ENCODE measurements around the gene PID1.

PID1 gene

DNA sequence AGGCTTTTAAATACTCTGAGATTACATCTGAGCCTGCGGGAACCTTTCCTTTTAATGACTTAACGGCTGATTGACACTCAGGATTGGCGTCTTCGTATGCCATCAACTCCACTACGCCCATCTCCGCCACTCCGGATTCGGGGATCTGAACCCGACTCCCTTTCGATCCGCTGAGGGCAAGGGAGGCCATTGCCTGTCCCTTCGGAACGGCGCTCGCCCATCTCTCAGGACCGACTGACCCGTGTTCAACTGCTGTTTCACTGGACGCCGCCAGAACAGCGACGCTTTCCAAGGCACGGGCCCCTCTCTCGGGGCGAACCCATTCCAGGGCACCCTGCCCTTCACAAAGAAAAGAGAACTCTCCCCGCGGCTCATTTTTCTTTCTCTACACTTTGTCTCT lies 90.4 kb downstream of the PID1 start:
- H3K4me3 ChIP-seq (ENCODE audit: low read length), result no peak overlapping the region
- H3K36me3 ChIP-seq (ENCODE audit: control insufficient read depth, low read depth, low read length), result no peaks in the 10 kb centered on the region
- H3K9me3 ChIP-seq (ENCODE audit: control insufficient read depth, low read depth, low read length), result peaks cover 5% of the 10 kb centered on the region
- no peak overlapping the region for H3K9ac ChIP-seq (ENCODE audit: low read length)
- no peak overlapping the region for H3K27ac ChIP-seq (ENCODE audit: low read length)
- H3K4me1 ChIP-seq (ENCODE audit: control insufficient read depth, low read depth, low read length), result no peaks in the 10 kb centered on the region
- H3K27me3 ChIP-seq (ENCODE audit: control insufficient read depth, insufficient read depth, low read length), result no peaks in the 10 kb centered on the region

DNA sequence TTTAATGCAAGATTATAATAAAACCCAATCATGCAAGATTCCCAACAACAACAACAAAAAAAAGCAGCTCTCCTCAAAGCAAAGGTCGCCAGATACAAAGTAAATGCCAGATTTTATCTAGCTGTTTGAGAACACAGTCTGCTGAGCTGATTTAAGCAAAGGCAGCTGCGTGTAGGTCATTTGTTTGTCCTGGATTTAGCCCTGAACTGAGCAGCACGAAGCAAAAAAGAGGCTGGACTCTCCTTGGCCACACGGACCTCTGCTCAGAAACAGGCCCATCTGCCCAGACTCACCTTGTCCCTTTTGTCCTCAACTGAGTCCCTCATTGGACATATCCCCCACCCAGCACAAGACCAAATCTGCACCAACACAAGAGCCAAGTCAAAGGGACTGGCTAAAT lies 91.5 kb downstream of the PID1 start:
- H3K9me3 ChIP-seq (ENCODE audit: control insufficient read depth, low read depth, low read length), result no peaks in the 10 kb centered on the region
- no peak overlapping the region for H3K4me3 ChIP-seq (ENCODE audit: low read length)
- no peaks in the 10 kb centered on the region for H3K4me1 ChIP-seq (ENCODE audit: control insufficient read depth, low read depth, low read length)
- no peak overlapping the region for H3K9ac ChIP-seq (ENCODE audit: low read length)
- no peaks in the 10 kb centered on the region for H3K36me3 ChIP-seq (ENCODE audit: control insufficient read depth, low read depth, low read length)
- no peaks in the 10 kb centered on the region for H3K27me3 ChIP-seq (ENCODE audit: control insufficient read depth, insufficient read depth, low read length)
- no peak overlapping the region for H3K27ac ChIP-seq (ENCODE audit: low read length)

DNA sequence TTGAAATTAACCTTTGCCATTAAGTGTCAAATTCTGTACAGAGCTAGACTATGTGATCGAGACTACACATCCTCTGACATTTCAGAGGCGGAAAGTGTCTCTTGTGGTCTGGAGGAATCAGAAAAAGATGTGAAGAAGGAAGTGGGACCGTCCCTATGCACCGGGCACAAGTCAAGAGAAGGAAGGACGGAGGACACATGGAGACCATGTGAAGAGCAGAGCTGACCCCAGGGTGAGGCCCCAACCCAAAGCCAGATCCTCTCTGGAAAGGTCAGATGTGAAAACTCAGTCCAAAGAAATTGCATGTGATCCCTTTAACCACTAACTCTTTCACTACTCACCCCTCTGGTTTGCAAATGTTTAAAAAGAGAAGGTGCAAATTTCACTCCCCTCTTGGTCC lies 92.4 kb downstream of the PID1 start:
- Histone ChIP-seq H3K27ac (ENCODE audit: low read length) (no peak overlapping the region), H3K9ac (ENCODE audit: low read length) (no peak overlapping the region), H3K36me3 (ENCODE audit: control insufficient read depth, low read depth, low read length) (no peaks in the 10 kb centered on the region), H3K4me1 (ENCODE audit: control insufficient read depth, low read depth, low read length) (no peaks in the 10 kb centered on the region), H3K27me3 (ENCODE audit: control insufficient read depth, insufficient read depth, low read length) (no peaks in the 10 kb centered on the region), H3K4me3 (ENCODE audit: low read length) (no peak overlapping the region), H3K9me3 (ENCODE audit: control insufficient read depth, low read depth, low read length) (no peaks in the 10 kb centered on the region)

DNA sequence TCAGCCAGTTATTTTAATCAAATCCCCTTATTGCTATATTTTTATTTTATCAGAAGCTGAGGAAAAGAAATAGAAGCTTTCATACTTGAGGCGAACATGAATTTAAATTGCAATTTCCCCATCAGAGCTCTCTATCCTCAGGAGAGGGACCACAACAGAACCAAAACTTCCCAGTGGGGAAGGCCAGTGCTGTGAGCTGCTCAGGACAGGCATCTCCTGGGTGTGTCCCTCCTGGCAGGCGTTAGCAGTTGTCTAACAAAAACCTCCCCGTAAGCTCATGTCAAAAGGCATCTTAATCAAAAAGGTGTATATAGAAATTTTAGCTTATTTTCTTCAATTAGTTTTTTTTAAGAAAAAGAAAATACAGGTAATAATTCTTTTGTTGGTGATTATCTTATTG lies 93.0 kb downstream of the PID1 start:
- H3K9ac ChIP-seq (ENCODE audit: low read length), result no peak overlapping the region
- H3K27me3 ChIP-seq (ENCODE audit: control insufficient read depth, insufficient read depth, low read length), result no peaks in the 10 kb centered on the region
- H3K4me1 ChIP-seq (ENCODE audit: control insufficient read depth, low read depth, low read length), result no peaks in the 10 kb centered on the region
- H3K36me3 ChIP-seq (ENCODE audit: control insufficient read depth, low read depth, low read length), result no peaks in the 10 kb centered on the region
- H3K27ac ChIP-seq (ENCODE audit: low read length), result no peak overlapping the region
- no peak overlapping the region for H3K4me3 ChIP-seq (ENCODE audit: low read length)
- H3K9me3 ChIP-seq (ENCODE audit: control insufficient read depth, low read depth, low read length), result no peaks in the 10 kb centered on the region

DNA sequence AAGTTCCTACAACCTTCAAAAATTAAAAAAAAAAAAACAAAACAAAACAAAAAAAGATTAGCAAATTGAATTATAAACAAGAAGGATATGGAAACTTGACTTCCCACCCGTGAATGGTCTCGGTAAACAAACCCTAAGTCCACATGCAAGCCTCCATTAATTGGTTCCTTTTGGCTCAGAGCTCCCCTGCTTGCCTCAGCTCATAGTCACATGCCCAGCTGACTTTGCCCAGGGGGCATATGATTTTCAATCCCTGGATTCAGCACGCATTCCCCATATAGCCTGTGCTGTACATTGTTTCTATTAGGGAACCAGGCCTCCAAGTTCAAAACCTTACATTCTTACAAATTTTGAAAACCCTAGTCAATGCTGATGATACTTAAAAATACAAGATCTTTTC lies 95.0 kb downstream of the PID1 start:
- Histone ChIP-seq H3K9me3 (ENCODE audit: control insufficient read depth, low read depth, low read length) (no peaks in the 10 kb centered on the region), H3K27ac (ENCODE audit: low read length) (no peak overlapping the region), H3K4me1 (ENCODE audit: control insufficient read depth, low read depth, low read length) (no peaks in the 10 kb centered on the region), H3K36me3 (ENCODE audit: control insufficient read depth, low read depth, low read length) (no peaks in the 10 kb centered on the region), H3K27me3 (ENCODE audit: control insufficient read depth, insufficient read depth, low read length) (no peaks in the 10 kb centered on the region), H3K9ac (ENCODE audit: low read length) (no peak overlapping the region), H3K4me3 (ENCODE audit: low read length) (no peak overlapping the region)

DNA sequence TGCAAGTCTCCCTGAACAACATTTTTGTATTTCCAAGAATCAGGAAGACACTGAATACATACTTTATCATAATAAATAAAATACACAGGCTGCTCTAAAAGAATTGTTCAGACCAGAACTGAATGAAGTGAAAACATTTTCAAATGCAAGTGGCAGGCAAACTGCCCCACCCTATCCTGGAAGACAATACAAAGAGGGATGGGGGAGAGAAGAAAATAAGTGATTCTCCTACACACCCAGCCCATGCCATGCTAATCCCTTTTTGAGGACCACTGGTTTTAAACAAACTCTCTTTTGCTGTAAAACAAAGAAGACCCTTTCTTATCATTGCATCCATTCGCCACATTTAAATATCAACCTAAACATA lies 95.6 kb downstream of the PID1 start:
- no peaks in the 10 kb centered on the region for H3K4me1 ChIP-seq (ENCODE audit: control insufficient read depth, low read depth, low read length)
- H3K4me3 ChIP-seq (ENCODE audit: low read length), result no peak overlapping the region
- H3K27ac ChIP-seq (ENCODE audit: low read length), result no peak overlapping the region
- H3K9me3 ChIP-seq (ENCODE audit: control insufficient read depth, low read depth, low read length), result no peaks in the 10 kb centered on the region
- H3K9ac ChIP-seq (ENCODE audit: low read length), result no peak overlapping the region
- H3K27me3 ChIP-seq (ENCODE audit: control insufficient read depth, insufficient read depth, low read length), result no peaks in the 10 kb centered on the region
- H3K36me3 ChIP-seq (ENCODE audit: control insufficient read depth, low read depth, low read length), result no peaks in the 10 kb centered on the region

DNA sequence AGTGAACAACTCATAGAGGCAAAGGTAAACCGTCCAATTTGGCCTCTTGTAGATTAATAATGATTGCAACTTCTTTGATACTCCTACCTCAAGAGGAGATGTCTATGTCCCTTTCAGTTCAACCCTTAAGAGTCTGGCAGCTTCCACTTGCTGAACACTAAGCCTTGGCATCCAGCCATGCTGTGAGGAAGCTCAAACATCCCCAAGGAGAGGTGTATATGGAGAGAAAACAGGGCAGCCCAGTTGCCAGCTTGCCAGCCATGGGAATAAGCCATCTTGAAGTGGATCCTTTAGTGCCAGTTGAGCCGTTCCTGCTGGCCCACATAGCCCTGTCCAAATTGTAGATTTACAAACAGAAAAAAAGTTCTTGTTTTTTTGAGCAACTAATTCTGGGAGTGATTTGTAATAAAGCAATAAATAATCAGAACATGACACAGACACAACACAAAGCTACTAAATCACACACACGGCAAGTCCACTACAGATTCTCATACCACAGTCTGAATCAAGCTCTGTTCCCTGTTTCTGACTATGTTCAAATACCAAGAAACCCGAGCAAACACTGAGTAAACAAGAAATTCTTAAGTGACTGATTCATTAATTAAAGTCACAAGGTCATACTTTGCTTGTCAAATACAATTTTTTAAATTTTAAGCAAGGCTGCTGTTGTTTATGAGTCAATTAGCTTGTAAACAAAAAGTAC lies 96.1 kb downstream of the PID1 start:
- Histone ChIP-seq H3K27ac (ENCODE audit: low read length) (no peak overlapping the region), H3K4me3 (ENCODE audit: low read length) (no peak overlapping the region), H3K9me3 (ENCODE audit: control insufficient read depth, low read depth, low read length) (no peaks in the 10 kb centered on the region), H3K9ac (ENCODE audit: low read length) (no peak overlapping the region), H3K4me1 (ENCODE audit: control insufficient read depth, low read depth, low read length) (no peaks in the 10 kb centered on the region), H3K36me3 (ENCODE audit: control insufficient read depth, low read depth, low read length) (no peaks in the 10 kb centered on the region), H3K27me3 (ENCODE audit: control insufficient read depth, insufficient read depth, low read length) (no peaks in the 10 kb centered on the region)

DNA sequence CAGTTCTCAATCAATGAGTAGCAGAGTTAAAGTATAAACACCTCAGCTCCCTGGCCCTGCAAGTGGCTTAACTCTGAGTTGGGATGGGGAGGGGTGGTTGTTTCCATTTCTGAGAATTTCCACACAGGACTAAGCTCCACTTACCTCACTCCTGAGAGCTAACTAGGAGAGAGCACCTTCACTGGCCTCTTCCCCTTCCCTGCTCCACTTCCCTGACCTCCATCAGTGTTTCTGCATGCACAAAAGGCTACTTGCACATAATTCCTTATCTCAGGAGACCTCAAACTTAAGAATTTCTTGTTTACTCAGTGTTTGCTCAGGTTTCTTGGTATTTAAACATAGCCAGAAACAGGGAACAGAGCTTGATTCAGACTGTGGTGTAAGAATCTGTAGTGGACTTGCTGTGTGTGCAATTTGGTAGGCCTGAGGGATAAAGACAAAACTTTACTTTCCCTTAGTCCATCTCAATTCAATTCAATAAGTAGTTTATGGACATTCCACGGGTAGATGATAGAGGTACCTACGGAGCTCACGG lies 97.2 kb downstream of the PID1 start:
- Histone ChIP-seq H3K9ac (ENCODE audit: low read length) (no peak overlapping the region), H3K36me3 (ENCODE audit: control insufficient read depth, low read depth, low read length) (no peaks in the 10 kb centered on the region), H3K27me3 (ENCODE audit: control insufficient read depth, insufficient read depth, low read length) (no peaks in the 10 kb centered on the region), H3K4me1 (ENCODE audit: control insufficient read depth, low read depth, low read length) (no peaks in the 10 kb centered on the region), H3K27ac (ENCODE audit: low read length) (no peak overlapping the region), H3K9me3 (ENCODE audit: control insufficient read depth, low read depth, low read length) (no peaks in the 10 kb centered on the region), H3K4me3 (ENCODE audit: low read length) (no peak overlapping the region)

DNA sequence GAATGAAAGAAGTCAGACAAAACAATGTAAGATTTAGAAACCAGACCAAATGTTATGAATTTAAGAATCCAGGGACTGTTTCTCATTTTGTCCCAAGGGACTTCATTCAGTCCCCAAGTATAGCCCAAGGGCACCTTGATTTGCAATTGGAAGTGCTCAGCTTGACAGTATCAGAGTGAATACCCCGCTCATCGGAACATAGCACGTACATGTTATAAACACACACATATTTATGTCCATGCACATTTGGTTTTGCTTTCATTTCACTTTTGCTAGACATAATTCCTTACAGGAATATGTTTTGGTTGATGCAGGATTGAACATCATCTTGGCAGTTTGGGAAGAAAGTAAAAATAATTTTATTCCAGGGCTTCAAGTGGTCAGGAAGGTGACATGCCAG lies 100.2 kb downstream of the PID1 start:
- Histone ChIP-seq H3K27me3 (ENCODE audit: control insufficient read depth, insufficient read depth, low read length) (no peaks in the 10 kb centered on the region), H3K4me3 (ENCODE audit: low read length) (no peak overlapping the region), H3K9me3 (ENCODE audit: control insufficient read depth, low read depth, low read length) (no peaks in the 10 kb centered on the region), H3K36me3 (ENCODE audit: control insufficient read depth, low read depth, low read length) (no peaks in the 10 kb centered on the region), H3K9ac (ENCODE audit: low read length) (no peak overlapping the region), H3K27ac (ENCODE audit: low read length) (no peak overlapping the region), H3K4me1 (ENCODE audit: control insufficient read depth, low read depth, low read length) (no peaks in the 10 kb centered on the region)

DNA sequence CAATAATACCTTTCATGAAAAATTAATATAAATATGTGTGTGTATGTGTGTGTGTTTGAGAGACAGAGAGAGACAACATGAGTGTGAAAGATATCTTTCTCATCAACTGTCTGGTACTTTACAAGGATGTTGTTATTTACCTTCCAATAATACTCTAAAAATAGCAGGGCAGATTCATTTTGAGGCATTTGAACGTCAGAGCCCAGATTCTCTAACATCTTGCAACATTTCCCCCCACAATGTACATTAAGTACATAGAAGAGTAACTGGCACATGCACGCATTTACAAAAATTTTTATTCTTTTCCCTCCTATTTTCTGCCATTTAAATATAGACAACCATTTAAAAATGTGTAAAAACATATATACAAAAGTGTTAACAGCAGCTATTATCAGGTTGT lies 100.9 kb downstream of the PID1 start:
- no peaks in the 10 kb centered on the region for H3K9me3 ChIP-seq (ENCODE audit: control insufficient read depth, low read depth, low read length)
- H3K27me3 ChIP-seq (ENCODE audit: control insufficient read depth, insufficient read depth, low read length), result no peaks in the 10 kb centered on the region
- H3K27ac ChIP-seq (ENCODE audit: low read length), result no peak overlapping the region
- H3K4me3 ChIP-seq (ENCODE audit: low read length), result no peak overlapping the region
- no peak overlapping the region for H3K9ac ChIP-seq (ENCODE audit: low read length)
- H3K36me3 ChIP-seq (ENCODE audit: control insufficient read depth, low read depth, low read length), result no peaks in the 10 kb centered on the region
- no peaks in the 10 kb centered on the region for H3K4me1 ChIP-seq (ENCODE audit: control insufficient read depth, low read depth, low read length)

DNA sequence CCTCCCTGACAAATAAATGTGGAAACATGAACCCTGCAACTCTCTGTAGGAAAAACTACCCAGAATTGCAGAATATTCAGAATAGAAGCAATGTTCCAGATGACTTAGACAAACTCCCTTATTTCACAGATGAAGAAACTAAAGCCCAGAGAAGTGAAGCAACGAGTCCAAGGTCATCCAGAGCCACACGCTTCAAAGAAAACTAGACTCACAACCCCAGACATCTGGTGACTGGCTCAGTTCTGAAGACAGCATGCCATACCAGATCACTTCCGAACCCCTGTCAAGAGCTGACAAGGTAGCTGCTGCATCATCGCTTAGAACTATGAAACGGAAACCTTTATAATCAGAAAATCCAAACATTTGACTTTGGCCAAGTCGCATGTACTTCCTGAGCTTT lies 101.3 kb downstream of the PID1 start:
- no peaks in the 10 kb centered on the region for H3K9me3 ChIP-seq (ENCODE audit: control insufficient read depth, low read depth, low read length)
- H3K36me3 ChIP-seq (ENCODE audit: control insufficient read depth, low read depth, low read length), result no peaks in the 10 kb centered on the region
- no peak overlapping the region for H3K27ac ChIP-seq (ENCODE audit: low read length)
- H3K27me3 ChIP-seq (ENCODE audit: control insufficient read depth, insufficient read depth, low read length), result no peaks in the 10 kb centered on the region
- no peak overlapping the region for H3K9ac ChIP-seq (ENCODE audit: low read length)
- H3K4me1 ChIP-seq (ENCODE audit: control insufficient read depth, low read depth, low read length), result no peaks in the 10 kb centered on the region
- H3K4me3 ChIP-seq (ENCODE audit: low read length), result no peak overlapping the region

DNA sequence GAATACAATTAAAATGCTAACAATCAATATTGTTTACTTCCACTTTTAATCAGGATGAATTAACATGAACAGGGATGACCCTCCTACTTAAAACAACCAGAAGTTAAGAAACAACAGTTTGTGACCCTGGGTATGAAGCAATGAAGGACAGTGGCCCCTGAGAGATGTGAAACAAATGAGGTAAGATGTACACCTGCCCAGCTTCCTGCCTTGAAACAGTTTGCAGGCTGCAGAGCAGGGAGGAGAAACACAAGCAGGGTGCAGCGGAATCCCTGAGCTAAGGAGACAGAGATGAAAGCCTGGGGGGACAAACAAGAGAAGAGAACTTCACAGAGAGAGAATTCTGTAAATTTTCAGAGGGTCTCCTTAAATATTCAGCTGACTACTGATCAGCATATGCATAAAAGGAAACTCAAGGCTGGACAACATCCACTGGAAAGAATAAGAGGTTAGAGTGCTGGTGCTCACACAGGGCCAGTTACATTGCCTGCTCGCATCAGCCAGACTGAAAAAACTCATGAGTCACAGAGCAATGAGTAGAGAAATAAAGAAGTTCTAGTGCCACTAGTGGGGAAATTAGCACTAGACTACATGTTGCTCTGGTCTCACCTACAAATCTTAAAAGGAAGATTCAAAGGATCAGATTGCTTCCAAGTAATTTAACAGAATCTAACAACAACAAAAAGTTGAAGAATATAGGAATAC lies 106.4 kb downstream of the PID1 start:
- Histone ChIP-seq H3K27ac (ENCODE audit: low read length) (no peak overlapping the region), H3K9me3 (ENCODE audit: control insufficient read depth, low read depth, low read length) (no peaks in the 10 kb centered on the region), H3K36me3 (ENCODE audit: control insufficient read depth, low read depth, low read length) (no peaks in the 10 kb centered on the region), H3K4me3 (ENCODE audit: low read length) (no peak overlapping the region), H3K4me1 (ENCODE audit: control insufficient read depth, low read depth, low read length) (no peaks in the 10 kb centered on the region), H3K27me3 (ENCODE audit: control insufficient read depth, insufficient read depth, low read length) (no peaks in the 10 kb centered on the region), H3K9ac (ENCODE audit: low read length) (no peak overlapping the region)

Data from iPS-18a (cell line).